WERI-Rb-1 (cell line): ENCODE measurements around the gene ADK.

Experiments used
- DNase-seq: peaks from one replicate; pipeline ENCODE4 v3.0.0-alpha.2; 2020
- H3K27ac ChIP-seq: fragments of 250-450 bp; sonication (Bioruptor Pico); 2 replicates; pipeline ENCODE4 v1.5.1; 2020; ENCODE audit warnings: mild to moderate bottlenecking, moderate library complexity
- H3K27me3 ChIP-seq: fragments of 250-450 bp; sonication (Bioruptor Pico); 2 replicates; pipeline ENCODE4 v1.5.1; 2021; ENCODE audit warnings: mild to moderate bottlenecking, low read depth, moderate library complexity; ENCODE audit not compliant: insufficient read depth, severe bottlenecking
- H3K36me3 ChIP-seq: fragments of 250-450 bp; sonication (Bioruptor Pico); 2 replicates; pipeline ENCODE4 v1.5.1; 2020; ENCODE audit warnings: mild to moderate bottlenecking, moderate library complexity
- H3K4me3 ChIP-seq: 2 replicates; pipeline ENCODE4 v1.5.1; 2011; ENCODE audit warnings: low read depth, mild to moderate bottlenecking, control low read depth, low read length
- H3K9me3 ChIP-seq: fragments of 250-450 bp; sonication (Bioruptor Pico); 2 replicates; pipeline ENCODE4 v1.5.1; 2021; ENCODE audit warnings: mild to moderate bottlenecking, moderate library complexity; ENCODE audit not compliant: severe bottlenecking
- TF ChIP-seq, protein P1 (sequence below): IDR thresholded peaks from 2 replicates; pipeline ENCODE4 v1.5.1; 2011; ENCODE audit warnings: low read depth, mild to moderate bottlenecking, control low read depth, inconsistent platforms, low read length

The ADK gene

DNA sequence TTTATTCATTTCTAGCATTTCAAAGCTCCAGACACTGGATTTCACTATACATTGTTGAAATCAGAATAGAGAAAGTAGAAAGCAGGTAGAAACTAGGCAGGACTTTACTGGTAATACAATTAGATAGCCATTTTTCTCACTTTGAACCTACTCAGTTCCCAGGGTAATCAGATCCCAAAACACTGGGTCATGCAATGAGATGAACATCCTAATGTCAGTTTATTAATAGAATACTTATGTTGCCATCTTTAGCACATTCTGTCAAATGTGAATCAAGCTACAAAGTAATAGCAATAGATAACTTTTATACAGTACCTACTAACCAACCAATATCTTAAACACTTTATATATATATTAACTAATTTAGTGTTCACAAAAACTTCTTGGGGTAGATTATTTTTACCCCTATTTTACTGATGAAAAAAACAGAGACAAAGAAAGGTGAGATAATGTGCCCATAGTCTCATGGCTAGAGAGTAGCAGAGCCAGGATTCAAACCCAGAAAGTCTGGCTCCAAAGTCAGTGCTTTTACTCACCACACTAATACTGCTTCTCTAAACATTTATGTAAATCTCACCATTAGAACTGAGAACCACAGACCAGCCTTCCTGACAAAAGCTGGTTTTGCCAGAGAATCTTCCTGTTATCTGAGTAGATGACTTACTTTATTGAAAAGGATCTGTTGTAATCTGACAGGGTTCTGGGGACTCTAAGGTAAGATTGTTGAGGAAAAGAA is 521.6 kb downstream of the ADK start:
- TF ChIP-seq, protein P1, sequence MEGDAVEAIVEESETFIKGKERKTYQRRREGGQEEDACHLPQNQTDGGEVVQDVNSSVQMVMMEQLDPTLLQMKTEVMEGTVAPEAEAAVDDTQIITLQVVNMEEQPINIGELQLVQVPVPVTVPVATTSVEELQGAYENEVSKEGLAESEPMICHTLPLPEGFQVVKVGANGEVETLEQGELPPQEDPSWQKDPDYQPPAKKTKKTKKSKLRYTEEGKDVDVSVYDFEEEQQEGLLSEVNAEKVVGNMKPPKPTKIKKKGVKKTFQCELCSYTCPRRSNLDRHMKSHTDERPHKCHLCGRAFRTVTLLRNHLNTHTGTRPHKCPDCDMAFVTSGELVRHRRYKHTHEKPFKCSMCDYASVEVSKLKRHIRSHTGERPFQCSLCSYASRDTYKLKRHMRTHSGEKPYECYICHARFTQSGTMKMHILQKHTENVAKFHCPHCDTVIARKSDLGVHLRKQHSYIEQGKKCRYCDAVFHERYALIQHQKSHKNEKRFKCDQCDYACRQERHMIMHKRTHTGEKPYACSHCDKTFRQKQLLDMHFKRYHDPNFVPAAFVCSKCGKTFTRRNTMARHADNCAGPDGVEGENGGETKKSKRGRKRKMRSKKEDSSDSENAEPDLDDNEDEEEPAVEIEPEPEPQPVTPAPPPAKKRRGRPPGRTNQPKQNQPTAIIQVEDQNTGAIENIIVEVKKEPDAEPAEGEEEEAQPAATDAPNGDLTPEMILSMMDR, result no peak
- no peak for DNase-seq
- Histone ChIP-seq H3K36me3 (peaks cover 7% of the 10 kb centered on the region; the same call in 1 of the 2 replicates), H3K27me3 (no peaks in the 10 kb centered on the region), H3K27ac (no peak overlapping the region), H3K9me3 (peaks cover 4% of the 10 kb centered on the region), H3K4me3 (no peak overlapping the region)

DNA sequence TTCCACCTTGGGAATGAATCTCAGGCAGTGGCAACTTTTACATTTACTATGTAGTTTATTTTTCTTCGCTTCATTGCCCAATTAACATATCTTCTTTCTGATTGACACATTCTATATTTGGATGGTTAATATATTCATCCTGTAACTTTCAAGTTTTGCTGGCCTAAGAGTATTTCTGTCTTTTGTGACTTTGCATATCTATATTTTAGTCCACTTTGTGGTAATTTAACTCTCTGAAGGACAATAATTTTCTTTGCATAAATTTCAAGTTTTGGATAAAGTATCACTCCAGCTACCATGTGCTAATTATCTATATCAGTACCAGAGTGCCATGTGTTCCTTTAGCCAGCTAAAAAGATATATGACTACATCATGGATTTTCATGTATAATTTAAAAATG is 523.9 kb downstream of the ADK start:
- no peak for DNase-seq
- no peak overlapping the region for H3K27ac ChIP-seq
- H3K9me3 ChIP-seq, result peaks cover 4% of the 10 kb centered on the region
- no peaks in the 10 kb centered on the region for H3K27me3 ChIP-seq
- TF ChIP-seq, protein P1, result no peak
- no peak overlapping the region for H3K4me3 ChIP-seq
- peaks cover 7% of the 10 kb centered on the region; the same call in 1 of the 2 replicates for H3K36me3 ChIP-seq

DNA sequence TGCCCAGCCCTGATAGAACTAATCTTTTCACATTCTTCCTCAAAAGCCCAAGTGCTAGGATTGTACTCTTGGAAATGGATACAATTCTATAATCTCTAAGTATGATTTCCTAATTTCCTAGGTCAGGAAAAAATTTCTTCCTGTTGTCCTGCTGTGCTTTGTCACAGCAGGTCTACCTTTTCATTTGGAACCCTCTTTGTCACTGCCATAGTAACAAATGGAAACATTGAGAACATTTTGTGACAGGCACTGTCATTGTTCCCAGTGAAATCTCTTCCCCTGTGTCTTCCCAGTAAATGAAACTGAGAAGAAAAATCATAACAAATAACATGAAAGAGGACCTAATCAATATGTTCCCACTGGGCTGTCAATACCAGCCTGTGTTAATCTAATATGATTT is 524.5 kb downstream of the ADK start:
- Histone ChIP-seq H3K27me3 (no peaks in the 10 kb centered on the region), H3K4me3 (no peak overlapping the region), H3K9me3 (peaks cover 4% of the 10 kb centered on the region), H3K27ac (no peak overlapping the region), H3K36me3 (peaks cover 7% of the 10 kb centered on the region; the same call in 1 of the 2 replicates)
- DNase-seq, result no peak
- TF ChIP-seq, protein P1, result no peak

DNA sequence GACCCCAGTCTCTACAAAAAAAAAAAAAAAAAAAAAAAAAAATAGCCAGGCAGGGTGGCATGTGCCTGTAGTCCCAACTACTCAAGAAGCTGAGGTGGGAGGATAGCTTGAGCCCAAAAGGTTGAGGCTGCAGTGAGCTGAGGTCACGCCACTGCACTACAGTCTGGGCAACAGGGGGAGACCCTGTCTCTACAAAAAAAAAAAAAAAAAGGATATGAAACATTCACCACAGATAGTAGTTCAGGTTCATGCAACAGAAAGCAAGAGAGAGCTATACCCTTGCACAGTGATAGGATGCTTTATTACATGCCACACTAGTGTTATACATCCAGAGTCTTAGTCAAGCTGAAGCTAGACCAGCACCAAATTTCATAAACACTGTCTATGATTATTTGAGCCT is 526.9 kb downstream of the ADK start:
- peaks cover 4% of the 10 kb centered on the region for H3K9me3 ChIP-seq
- H3K4me3 ChIP-seq, result no peak overlapping the region
- H3K27ac ChIP-seq, result no peak overlapping the region
- peaks cover 5% of the 10 kb centered on the region; the same call in 1 of the 2 replicates for H3K36me3 ChIP-seq
- TF ChIP-seq, protein P1, result no peak
- DNase-seq, result no peak
- H3K27me3 ChIP-seq, result no peaks in the 10 kb centered on the region

DNA sequence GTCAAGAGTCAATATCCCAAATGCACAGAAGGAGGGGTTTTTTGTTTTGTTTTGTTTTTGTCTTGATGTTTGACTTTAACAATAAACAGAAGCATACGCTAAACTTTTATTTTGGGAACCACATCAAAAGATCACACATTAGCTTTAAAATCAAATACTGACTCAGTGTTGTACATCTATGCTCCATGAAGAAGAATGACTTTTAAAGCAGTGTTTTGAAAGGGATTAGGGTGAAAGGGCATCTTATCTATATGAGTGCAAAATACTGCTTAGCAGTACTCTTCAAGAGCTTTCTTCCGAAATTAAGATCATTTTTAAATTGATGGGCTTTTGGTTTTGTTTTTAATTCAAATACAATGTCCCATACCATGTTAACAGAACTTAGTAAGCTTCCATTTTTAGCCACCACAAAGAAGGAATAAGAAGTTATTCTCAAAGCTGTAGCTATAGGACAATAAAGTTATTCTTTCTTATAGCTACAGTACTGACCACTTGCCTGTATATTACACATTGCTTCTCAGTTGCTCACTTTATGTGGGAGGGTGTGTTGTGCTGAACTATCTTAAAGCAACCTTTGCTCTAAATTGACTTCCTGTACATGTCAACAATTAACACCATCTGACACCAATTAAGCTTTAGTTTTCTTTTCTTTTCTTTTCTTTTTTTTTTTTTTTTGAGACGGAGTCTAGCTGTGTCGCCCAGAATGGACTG is 531.1 kb downstream of the ADK start:
- TF ChIP-seq, protein P1, result no peak
- Histone ChIP-seq H3K36me3 (no peaks in the 10 kb centered on the region), H3K4me3 (no peak overlapping the region), H3K9me3 (no peaks in the 10 kb centered on the region), H3K27ac (no peak overlapping the region), H3K27me3 (no peaks in the 10 kb centered on the region)
- no peak for DNase-seq
